HTR-8/SVneo (cell line): ENCODE measurements around the gene SDK1.
A peak's percentile ranks its signal among the peaks of the same experiment; 100 is the strongest.
"Not testable (repeated sequence)": the region's sequence is repeated elsewhere in the genome, so short reads cannot be mapped to it uniquely, and the experiment has no call there.

Source experiments
- DNase-seq: peaks from one replicate; pipeline ENCODE4 v3.0.0; 2011; ENCODE audit warnings: low spot score, mixed read lengths; ENCODE audit not compliant: insufficient read length
- FAIRE-seq: peaks from 2 replicates; lab custom pipeline; 2011; peaks lifted over from hg19 to GRCh38; lab: Jason Lieb, UNC

Gene SDK1

DNA sequence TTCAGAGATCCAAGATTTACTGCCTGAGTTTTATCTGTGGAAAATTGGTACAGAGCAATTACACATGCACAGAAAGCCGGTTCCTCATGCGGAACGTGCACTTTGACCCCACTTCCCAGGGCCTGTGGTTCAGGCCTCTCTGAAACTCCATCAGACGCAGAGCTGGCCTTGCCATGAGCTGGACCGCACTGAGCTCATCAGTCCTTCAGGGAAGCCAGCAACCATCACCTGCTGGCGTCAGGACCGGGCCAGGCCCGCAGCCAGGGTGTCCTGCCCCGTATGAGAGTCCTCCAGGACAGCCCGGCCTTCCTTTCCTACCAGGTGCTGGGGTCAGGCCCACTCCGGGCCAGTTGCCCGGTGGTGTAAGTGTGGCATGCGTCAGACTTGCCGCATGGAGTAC, 934.5 kb downstream of the SDK1 start:
- DNase-seq (no peak), FAIRE-seq (no peak)

DNA sequence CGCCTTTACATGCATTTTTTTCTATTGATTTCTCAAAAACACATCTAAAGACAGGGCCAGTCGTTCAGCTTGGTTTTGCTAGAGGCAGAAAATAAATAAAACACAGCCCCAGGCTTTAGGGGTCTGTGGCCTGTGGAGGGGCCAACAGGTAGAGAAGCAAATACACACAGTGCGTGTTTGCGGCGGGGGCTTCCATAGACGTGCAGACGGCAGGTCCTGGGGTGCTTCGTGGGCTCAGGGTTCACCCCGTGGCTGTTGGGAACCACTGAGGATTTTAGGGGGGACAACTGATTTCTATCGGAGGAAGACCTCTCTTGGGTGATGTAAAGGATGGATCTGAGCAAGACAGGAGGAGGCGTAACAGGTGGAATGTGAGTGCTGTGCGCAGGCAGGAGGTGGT, 935.3 kb downstream of the SDK1 start:
- DNase-seq, result no peak
- FAIRE-seq, result no peak

DNA sequence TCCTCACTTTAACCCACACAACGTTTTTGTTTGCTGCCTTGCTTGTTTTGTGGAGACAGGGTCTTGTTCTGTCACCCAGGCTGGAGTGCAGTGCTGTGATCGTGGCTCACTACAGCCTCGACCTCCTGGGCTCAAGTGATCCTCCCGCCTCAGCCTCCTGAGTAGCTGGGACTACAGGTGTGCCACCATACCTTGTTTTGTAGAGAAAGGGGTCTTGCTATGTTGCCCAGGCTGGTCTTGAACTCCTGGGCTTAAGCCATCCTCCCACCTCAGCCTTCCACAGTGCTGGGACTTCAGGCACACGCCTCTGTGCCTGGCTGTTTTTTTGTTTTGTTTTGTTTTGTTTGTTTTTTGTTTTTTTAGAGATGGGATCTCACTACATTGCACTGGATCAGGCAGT, 935.8 kb downstream of the SDK1 start:
- DNase-seq, FAIRE-seq: not testable (repeated sequence)

DNA sequence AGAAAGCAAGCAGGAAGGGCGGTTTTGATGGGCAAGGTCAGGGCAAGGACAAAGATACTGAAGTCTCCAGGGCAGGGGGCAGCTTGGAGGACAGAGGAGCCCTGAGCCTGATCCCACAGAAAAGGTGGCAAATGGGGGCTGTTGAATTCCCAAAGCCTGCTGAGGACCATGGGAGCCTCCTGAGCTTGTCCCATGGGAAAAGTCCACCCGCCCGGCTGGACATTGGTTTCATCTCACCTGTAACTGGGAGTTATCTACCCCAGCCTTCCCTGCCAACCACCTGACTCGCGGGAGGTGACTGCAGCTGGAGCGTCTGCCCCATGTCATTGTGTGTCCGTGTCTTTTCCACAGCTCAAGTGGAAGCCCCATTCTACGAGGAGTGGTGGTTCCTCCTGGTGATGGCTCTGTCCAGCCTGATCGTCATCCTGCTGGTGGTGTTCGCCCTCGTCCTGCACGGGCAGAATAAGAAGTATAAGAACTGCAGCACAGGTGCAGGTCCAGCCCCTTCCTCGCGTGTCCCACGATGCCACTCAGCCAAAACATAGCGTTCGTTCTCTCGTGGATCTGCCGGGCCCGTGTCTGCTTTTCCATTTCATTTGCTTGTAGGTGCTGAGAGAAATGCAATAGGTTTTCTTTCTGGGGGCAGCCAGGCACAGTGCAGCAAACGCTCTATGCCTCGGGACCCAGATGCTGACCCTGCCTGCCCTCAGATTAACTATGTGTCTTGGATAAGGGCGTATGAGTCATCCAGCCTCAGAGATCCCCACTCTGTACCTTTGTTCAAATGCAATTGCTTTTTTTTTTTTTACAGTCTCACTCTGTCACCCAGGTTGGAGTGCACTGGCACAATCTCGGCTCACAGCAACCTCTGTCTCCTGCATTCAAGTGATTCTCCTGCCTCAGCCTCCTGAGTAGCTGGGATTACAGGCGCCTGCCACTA, 936.5 kb downstream of the SDK1 start:
- DNase-seq (no peak), FAIRE-seq (peak; percentile 80)

DNA sequence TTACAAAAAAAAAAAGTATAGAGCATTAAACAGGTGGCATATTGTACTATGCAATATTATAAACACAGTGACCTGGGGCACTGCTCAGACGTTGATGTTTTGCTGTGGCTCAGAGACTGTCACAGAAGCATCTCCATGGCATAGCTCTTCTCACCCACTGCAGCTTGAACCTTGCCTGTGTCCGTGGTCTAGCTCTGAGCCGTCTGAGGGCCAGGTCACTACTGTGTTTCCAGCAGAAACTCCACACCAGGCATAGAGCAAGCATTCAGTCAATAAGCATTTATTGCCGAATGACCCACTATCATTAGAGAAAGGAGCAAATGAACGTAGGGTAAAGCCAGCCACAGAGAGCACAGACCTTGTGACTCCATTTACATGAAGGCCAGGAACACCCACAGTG, 937.8 kb downstream of the SDK1 start:
- FAIRE-seq, result no peak
- DNase-seq, result no peak

DNA sequence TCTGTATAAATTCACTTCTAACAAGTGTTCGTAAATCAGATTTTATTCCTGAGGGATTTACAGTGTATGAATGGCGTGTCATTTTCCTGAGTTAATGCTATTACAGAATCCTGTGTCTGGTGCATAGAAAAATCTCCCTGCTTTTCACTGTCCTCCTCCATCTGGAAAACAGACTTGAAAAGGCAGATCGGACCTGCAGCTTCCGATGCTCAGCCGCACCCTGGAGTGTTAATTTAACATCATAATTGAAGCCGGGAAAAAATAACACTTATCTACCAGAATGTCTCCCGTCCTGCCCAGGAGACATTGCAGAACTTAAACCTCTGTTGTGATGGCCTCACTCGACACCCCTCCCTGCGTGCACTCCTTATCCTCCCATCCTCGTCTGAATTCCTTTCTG, 939.0 kb downstream of the SDK1 start:
- DNase-seq (no peak), FAIRE-seq (no peak)

DNA sequence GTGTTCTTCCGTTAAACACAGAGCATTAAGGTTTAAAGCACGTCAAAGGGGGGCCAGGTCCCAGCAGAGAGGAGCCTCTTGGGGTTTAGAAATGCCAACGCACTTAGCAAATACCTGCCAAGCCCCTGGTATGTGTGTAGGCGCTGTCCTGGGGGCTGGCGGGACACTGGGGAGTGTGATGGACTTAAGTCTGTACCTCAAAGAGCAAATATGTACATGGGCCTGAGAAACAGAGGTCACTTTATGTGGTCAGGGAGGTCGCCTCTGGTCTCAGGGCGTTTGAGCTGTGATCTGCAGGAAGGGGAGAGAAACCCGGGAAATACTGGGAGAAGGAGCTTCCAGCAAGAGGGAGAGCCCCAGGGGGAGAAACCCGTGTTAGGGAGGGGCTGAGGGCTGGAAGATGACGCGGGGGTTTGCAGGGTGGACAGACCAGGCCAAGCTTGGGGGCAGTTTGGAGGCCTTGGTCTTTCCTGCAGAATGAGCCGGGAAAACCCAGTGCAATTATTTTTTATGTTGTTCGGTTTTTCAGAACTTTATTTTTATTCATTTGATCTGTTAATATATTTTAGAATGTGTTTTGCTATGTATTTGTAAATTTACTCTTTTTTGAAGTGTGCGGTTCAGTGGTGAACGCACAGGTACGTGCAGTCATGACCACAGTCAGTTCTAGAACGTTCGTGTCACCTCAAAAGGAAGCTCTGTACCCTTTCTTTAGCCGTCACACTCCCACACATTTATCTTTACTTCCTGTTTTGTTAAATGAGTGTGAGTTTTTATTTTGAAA, 939.7 kb downstream of the SDK1 start:
- FAIRE-seq (no peak), DNase-seq (no peak)

DNA sequence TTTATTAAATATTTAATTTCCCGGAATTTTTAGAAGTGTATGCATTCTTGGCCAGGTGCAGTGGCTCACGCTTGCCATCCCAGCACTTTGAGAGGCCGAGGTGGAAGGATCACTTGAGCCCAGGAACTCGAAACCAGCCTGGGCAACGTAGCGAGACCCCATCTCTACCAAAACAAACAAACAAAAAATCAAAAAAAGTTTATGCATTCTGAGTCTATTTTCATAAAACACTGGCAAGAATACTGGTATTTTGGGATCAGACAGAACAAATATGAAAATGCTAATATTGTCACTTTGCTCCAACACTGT, 940.2 kb downstream of the SDK1 start:
- no peak for FAIRE-seq
- no peak for DNase-seq

DNA sequence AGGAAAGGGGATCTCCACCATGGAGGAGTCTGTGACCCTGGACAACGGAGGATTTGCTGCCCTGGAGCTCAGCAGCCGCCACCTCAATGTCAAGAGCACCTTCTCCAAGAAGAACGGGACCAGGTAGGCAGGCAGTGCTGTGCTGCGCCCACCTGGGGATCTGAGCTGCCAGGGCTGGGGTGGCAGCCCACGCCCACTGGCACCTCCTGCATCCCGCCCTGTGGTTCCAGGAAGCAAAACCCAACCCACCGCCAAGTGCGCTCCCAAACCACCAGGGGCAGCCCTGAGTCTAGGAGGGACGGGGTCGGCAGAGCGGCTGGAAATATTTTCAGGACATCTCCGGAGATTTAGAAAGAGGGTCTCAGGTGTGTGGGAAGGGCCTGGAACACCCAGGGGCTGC, 940.7 kb downstream of the SDK1 start:
- no peak for FAIRE-seq

DNA sequence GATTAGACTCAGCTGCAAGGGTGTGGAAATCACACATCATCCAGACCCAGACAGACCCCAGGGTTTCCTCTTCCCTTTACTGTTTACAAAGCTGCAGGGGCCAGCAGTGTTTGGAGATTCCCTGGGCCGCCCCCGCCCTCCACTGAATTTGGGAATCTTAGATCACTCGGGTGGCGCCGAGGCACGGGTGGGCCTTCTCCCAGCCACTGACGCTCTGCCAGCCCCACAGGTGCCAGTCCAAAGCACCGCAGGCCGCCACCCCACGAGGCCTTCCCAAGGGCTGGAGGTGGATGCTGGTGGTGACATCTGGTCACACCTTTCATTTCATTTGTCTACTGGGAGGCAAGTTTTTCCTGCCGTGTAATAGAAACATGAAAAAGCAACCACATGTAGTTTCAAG, 941.7 kb downstream of the SDK1 start:
- no peak for FAIRE-seq
- no peak for DNase-seq

More for the DNA sequence above, 940.7 kb downstream of the SDK1 start:
- no peak for DNase-seq

DNA sequence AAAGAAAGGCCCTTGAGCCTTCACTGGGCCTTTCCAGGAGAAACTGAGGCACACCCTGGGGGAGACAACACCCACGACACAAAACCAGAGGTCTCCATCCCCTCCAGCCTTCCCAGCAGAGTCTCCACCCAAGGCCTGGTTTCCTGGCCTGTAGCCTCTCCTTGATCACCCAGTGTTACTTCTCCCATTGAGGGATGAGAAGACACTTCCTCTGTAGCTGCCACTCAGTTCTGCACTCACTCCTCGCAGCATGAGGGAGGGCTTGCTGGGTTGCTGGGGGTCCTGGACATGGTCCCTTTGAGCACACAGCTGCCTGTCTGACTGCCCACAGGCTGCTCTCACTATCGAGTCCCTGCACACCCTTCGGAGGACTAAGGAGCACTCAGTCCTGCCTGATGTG, 943.0 kb downstream of the SDK1 start:
- no peak for FAIRE-seq

DNA sequence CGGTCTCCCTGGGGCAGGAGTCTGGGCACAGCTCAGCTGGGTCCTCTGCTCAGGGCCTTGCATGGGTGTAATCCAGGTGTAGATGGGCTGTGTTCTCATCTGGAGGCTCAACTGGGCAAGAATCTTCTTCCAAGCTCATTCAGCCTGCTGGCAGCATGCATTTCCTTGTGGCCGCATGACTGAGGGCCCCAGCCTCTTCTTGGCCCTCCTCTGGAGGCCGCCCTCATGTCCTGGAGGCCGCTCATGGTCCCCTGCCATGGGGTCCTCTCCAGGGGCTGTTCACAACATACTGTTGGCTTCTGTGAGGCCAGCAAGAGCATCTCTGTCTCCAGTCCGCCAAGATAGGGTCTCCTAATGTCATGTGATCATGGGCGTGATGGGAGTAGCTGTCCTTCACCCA, 943.6 kb downstream of the SDK1 start:
- no peak for FAIRE-seq
- no peak for DNase-seq

More for the DNA sequence above, 943.0 kb downstream of the SDK1 start:
- DNase-seq, result no peak

DNA sequence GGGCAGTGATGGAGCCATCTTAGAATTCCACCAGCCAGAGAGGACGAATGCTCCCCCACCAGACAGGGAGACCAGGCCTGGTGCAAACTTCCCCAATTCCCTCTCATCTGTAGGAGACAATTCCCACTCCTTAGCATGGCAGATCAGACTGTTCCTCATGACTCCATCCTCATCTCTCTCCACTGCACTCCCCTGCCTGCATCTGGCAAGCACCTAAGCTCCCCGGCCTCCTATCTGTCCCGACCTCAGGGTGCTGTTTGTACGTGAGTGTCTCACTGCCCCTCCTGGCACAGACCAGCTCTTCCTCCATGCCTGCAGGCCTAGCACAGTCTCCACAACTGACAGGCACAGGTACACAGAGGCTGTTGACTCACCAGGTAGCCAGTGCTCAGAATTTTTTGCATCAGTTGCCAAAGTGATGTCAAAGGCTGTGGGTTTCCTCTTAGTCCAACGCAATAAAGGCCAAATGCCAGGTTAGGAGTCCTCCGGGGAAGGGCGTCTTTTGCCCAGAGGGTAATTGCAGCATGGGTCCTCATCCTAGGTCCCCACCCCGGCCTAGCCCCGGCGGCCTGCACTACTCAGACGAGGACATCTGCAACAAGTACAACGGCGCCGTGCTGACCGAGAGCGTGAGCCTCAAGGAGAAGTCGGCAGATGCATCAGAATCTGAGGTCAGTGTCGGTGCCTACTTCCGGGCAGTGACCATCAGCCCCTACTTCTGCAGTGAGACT, 944.2 kb downstream of the SDK1 start:
- FAIRE-seq (peak; percentile 57), DNase-seq (no peak)

DNA sequence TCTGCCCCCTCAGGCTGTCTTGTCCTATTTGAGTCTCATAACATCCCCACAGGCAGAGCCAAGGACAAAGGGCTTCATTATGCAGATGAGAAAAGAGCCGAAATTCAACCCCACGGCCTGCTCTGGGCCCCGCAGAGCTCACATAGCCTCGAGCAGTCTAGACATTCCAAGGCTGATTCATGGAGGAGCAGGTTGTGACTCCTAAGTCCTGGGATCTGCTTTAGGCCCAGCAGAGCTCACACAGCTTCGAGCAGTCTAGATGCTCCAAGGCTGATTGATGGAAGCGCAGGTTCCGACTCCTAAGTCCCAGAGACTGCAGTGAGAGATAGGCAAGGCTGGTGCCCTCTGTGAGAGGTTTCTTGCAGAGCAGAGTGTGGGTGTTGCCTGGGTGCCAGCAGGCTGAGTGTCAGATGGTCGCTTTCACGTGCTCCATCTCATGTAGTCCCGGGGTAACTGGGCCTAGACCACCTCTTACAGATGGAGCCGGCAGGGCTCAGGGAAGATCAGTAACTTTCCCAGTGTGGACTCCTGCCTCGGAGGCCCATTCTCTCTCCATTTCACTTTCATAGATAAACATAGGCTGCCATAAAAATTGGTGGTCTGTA, 944.9 kb downstream of the SDK1 start:
- DNase-seq (peak; percentile 73), FAIRE-seq (peak; percentile 69)

DNA sequence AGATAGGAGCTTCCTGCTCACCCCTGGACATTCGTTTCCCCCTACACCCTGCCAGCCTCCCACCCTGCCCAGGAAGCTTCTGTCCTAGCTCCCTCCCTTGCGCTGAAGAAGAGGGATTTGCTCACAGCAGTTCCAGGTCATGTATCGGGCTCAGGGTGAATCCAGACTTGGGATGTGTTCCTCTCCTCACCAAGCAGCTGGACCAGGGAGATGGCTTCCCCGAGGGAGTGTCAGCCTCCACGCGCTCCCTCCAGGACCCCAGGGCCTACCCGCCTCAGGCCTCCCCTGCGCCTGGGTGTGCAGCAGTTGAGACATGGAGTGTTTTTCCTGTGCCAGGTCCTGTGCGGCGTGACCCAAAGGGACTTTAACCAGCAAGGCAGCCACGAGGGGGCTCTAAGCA, 945.5 kb downstream of the SDK1 start:
- DNase-seq (no peak), FAIRE-seq (no peak)

DNA sequence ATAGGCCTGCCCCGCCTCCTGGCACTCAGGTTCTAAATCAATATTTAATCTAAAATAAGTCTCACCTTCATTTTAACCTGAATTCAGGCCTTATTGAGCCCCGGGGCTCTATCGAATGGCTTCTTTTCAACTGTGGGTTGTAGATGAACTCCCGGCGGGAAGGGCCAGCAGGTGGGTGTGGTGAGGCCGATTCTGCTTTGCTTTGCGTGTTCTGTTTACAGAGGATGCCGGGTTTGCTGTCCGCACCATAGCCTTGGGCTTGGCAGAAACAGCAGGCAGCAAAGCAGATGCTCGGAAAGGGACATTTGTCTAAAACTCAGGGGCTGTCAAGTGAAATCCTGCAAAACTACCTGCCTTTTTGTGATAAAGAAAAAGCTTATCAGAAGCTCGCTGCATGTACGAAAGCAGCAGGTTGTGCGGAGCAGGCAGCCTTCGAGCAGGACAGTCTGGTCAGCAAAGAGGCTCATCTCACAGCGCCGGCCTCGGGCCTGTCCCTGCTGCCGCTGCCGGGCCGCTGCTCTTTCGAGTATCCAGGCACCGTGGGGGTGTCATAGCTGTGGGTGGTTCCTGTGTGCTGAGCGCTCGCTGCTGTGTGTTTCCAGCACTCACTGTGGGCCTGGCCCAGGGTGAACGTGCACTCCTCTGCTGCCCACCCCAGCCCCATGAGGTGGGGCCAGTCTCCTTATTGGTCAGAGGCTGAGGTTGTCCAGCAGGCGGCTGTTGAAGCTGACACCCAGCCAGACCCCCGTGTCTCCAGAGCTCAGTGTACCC, 946.2 kb downstream of the SDK1 start:
- FAIRE-seq (no peak), DNase-seq (no peak)

DNA sequence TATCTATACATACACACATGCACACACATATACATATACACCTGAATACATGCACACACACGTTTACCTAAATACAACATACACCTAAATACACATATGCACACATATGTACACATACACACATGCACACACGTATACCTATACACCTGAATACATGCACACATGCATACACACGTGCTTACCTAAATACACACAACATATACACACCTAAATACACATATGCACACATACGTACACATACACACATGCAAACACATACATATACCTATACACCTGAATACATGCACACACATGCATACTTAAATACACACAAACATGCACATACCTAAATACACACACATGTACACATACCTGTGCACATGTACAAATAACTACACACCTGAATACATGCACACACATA, 947.2 kb downstream of the SDK1 start:
- DNase-seq, result no peak
- FAIRE-seq, result no peak

DNA sequence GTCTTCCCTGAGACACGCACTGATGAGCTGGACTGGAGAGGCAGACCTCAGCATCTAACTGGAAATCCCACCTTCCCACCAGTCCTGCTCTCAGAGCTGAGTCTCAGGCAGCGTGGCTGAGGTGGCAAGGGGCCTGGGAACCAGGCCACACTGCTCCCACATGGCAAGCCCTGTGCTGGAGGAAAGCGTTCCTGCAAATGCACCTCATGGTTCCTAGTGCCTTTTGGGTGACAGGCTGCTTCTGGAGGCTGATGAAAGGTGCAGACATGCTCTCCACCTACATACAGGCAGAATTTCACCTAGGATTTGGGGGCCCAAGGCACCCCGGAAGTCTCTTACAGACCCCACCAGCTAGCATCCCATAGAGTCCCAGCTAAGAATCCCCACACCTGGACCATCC, 948.2 kb downstream of the SDK1 start:
- FAIRE-seq (no peak), DNase-seq (no peak)

DNA sequence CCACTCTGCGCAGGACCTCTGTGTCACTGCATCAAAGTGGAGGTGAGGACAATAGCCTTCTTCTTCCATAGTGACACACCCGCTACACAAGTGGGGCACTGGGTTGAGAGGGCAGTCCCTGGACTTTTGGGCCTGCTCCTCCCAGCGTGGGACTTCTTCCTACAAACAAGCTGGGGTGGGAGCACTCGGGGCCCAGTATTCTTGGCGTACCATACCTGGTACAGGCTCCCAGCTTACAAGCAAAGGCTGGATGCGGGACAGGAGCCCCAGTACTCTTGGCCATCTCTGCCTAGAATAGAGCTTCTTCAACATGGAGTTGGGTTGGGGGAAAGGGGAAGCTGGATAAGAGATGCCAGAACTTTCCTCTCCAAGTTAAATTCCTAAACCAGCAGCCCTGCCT, 954.3 kb downstream of the SDK1 start:
- FAIRE-seq (no peak), DNase-seq (no peak)

DNA sequence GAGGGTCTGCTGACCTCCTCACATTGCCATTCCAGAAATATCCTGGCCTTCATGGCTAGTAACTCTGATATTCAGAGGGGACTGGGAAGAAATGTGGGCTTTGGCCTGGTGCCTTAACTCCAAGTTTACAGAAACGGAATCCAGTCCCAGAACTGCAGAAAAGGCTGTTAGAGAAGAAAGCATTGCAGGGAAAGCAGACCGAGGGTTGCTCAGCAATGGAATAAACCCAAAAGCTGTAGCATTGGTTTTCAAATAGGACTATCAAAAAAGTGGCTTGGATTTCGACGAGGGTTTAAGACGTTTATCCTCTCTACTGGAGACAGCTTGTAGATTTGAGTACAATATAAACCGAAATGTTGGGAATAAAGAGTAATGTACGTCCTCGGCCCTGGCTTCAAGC, 955.2 kb downstream of the SDK1 start:
- FAIRE-seq (no peak), DNase-seq (no peak)
